ENCODE data around the gene GSTA5. TPM values are rescaled to one million over a fixed set of nuclear protein-coding genes. Genes with fewer than 3 reads are reported as not detected.
"Not testable (repeated sequence)": the region's sequence is repeated elsewhere in the genome, so short reads cannot be mapped to it uniquely, and the experiment has no call there.

GSTA5 gene
- total RNA-seq, 4 donors from 2014 or later = not detected

DNA sequence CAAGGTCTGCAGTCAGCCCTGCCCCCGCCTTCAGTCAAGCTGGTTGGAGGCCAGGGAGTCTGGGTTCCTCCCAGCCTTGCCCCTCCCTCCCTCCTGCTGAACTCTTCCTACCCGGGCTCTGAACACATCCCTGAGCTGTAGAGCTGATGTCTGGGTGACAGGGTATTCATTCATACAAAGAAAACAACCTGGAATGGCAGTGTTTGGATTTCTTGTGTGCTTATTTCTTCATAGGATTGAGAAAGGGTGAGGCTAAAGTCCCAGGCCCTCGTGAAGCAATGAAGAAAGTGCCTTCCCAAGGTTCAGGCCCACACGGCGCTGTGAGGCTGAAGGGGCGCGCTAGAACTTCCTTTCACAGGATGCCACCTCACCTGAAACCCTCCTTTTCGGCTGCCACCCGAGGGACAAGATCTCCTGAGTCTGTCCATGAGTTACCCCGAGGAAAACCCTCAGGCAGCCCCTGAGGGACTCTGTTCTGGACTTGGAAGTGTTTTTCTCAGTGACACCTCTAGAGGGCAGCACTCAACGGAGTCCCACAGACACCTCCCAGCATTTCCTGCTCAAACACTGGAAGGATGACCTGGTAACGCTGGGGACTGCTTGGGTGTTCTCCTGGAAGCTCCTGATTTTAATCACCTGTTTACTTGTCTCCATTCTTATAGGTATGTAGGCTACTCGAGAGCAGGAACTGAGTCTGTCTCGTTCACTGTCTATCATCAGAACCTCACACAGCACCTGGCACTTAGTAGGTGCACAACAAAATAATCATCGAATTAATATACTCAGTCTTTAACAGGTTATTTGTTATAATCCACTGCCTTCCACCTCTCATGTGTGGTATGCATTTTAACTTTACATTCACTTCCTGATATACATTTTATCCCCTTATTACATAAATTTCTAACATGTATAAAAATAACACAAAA lies 25.2 kb downstream of the GSTA5 start:
- peak; percentile 52 for DNase-seq
- intact Hi-C loops (cut with DNase I; ENCODE audit: low total_unique reads) = no loop called here
- in situ Hi-C loops (cut with MboI; ENCODE audit: low pct_ligation_motif_present in 1 of 4, low pct_unique_long_range_greater_than_20kb in 1 of 4, low sequenced_read_pairs in 3 of 4) = no loop called here
- TF ChIP-seq, protein P1, sequence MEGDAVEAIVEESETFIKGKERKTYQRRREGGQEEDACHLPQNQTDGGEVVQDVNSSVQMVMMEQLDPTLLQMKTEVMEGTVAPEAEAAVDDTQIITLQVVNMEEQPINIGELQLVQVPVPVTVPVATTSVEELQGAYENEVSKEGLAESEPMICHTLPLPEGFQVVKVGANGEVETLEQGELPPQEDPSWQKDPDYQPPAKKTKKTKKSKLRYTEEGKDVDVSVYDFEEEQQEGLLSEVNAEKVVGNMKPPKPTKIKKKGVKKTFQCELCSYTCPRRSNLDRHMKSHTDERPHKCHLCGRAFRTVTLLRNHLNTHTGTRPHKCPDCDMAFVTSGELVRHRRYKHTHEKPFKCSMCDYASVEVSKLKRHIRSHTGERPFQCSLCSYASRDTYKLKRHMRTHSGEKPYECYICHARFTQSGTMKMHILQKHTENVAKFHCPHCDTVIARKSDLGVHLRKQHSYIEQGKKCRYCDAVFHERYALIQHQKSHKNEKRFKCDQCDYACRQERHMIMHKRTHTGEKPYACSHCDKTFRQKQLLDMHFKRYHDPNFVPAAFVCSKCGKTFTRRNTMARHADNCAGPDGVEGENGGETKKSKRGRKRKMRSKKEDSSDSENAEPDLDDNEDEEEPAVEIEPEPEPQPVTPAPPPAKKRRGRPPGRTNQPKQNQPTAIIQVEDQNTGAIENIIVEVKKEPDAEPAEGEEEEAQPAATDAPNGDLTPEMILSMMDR (IDR thresholded peaks at IDR 0.05) = peak; percentile 54 to 69 (median 60)
- TF ChIP-seq POLR2AphosphoS5 (IDR thresholded peaks at IDR 0.05) = no peak
- Histone ChIP-seq H3K27me3 (no peaks in the 10 kb centered on the region), H3K9me3 (no peaks in the 10 kb centered on the region), H3K36me3 (no peaks in the 10 kb centered on the region), H3K4me1 (no peaks in the 10 kb centered on the region), H3K27ac (no peak overlapping the region), H3K4me3 (no peak overlapping the region)
- 32 to 33% methylated on average over 7 to 15 of the region's 15 CpGs for WGBS, 2 donors (ENCODE audit: low coverage in 1 of 2)

DNA sequence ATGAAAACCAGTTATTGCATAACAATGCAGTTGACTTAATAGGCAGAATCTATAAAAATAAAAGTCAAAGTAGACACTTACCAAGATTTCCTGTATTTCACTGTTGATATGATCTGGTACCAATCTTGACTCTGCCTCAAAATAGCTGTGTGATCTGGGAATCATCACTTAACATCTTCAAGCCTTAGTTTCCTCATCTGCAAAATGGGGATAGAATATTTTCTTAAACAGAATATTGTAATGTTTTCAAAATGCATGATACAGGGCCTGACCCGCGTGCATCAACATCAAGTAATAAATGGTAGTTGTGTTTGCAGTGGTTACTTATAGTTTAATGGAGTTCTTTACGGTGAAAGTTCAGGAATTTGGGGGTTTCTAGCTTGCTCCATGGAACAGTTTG lies 26.1 kb downstream of the GSTA5 start:
- DNase-seq; intact Hi-C loops (cut with DNase I; ENCODE audit: low total_unique reads); in situ Hi-C loops (cut with MboI; ENCODE audit: low pct_ligation_motif_present in 1 of 4, low pct_unique_long_range_greater_than_20kb in 1 of 4, low sequenced_read_pairs in 3 of 4); H3K4me3 ChIP-seq; H3K36me3 ChIP-seq; H3K27me3 ChIP-seq; H3K27ac ChIP-seq; H3K9me3 ChIP-seq; H3K4me1 ChIP-seq: not testable (repeated sequence)
- 80 to 88% methylated on average over 2 to 3 of the region's 3 CpGs for WGBS, 2 donors (ENCODE audit: low coverage in 1 of 2)

DNA sequence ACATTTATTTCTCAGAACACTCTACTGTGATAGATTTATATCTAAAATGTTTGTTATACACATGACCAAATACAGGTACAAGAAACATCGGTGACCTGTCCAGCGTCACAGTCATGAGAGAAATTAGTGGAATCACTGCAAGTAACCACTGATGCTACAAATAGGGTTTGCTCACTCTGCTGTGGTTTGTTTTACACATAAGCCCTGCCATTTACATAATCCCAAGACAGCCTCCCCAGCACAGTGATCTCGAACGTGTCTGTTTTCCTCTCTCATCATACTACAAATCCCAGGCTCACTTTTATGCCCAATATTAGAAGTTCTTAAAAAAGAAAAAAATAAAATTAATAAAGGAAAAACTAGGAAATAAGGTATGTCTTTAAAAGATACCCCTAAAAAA lies 30.8 kb downstream of the GSTA5 start:
- DNase-seq; H3K27me3 ChIP-seq; in situ Hi-C loops (cut with MboI; ENCODE audit: low pct_ligation_motif_present in 1 of 4, low pct_unique_long_range_greater_than_20kb in 1 of 4, low sequenced_read_pairs in 3 of 4); H3K4me1 ChIP-seq; H3K4me3 ChIP-seq; H3K36me3 ChIP-seq; H3K27ac ChIP-seq; H3K9me3 ChIP-seq; intact Hi-C loops (cut with DNase I; ENCODE audit: low total_unique reads): not testable (repeated sequence)
- 63 to 79% methylated on average over 4 of the region's 4 CpGs for WGBS, 2 donors (ENCODE audit: low coverage in 1 of 2)

DNA sequence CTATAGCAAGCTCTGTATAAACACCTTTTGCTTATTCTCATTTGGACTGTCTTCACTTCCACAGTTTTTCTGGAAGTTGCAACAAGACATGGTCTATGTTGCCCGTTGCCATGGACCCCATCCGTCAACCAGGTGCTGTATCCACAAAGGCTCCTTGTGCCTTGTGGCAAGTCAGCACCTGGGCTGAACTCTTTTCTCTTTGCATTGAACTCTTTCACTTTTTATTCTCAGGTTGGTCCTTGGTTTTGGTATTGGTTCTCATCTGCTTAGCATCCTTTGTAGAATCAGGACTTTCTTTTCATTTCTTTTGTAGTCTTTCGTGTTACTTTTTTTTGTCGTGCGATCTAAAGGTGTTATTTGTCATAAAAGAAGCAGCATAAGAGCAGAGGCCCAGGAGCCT lies 32.0 kb downstream of the GSTA5 start:
- no peak for TF ChIP-seq POLR2AphosphoS5 (IDR thresholded peaks at IDR 0.05)
- TF ChIP-seq EP300 (IDR thresholded peaks at IDR 0.05; ENCODE audit: low read depth) = no peak
- no peak for TF ChIP-seq POLR2A (IDR thresholded peaks at IDR 0.05)
- TF ChIP-seq, protein P1 (IDR thresholded peaks at IDR 0.05) = no peak
- Histone ChIP-seq H3K9me3 (no peaks in the 10 kb centered on the region), H3K27me3 (no peaks in the 10 kb centered on the region), H3K36me3 (no peaks in the 10 kb centered on the region), H3K4me3 (no peak overlapping the region), H3K27ac (no peak overlapping the region), H3K4me1 (no peaks in the 10 kb centered on the region)
- intact Hi-C loops (cut with DNase I; ENCODE audit: low total_unique reads) (no loop called here), in situ Hi-C loops (cut with MboI; ENCODE audit: low pct_ligation_motif_present in 1 of 4, low pct_unique_long_range_greater_than_20kb in 1 of 4, low sequenced_read_pairs in 3 of 4) (no loop called here)
- 84 to 87% methylated on average over 5 of the region's 5 CpGs for WGBS, 2 donors (ENCODE audit: low coverage in 1 of 2)
- no peak for DNase-seq

DNA sequence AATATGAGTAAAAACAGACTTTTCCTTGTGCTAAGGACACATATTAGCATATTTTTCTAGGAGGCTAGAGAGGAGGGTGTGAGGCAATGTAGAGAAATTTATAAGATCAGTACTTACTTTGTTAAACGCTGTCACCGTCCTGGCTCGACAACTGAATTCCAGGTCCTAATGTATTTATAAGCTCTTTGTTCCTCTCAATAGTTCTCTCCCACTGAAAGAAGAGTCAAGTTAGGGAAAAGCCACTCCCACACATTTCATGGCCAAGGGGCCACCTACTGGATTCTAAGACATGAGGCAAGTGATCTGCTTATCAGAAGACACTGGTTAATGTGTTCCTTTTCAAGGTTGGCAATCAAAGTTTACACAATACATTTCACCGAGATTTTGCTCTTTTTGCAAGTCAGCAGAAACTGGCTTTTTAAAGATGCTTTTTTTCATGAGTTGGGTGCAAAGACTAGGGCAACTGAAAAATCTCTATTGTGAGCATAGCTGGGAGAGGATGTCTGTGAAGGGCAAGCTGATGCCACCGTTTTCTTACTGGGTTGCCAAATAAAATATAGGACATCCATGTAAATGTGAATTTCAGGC lies 36.9 kb downstream of the GSTA5 start, which contains the start of gene GSTA1:
GSTA1 (minus strand) TSS at position 149 of the 588 bp plus-strand sequence. CDS start 4,549 bp downstream, outside the sequence.
- intact Hi-C loops (cut with DNase I; ENCODE audit: low total_unique reads); H3K27ac ChIP-seq; H3K36me3 ChIP-seq; in situ Hi-C loops (cut with MboI; ENCODE audit: low pct_ligation_motif_present in 1 of 4, low pct_unique_long_range_greater_than_20kb in 1 of 4, low sequenced_read_pairs in 3 of 4); H3K9me3 ChIP-seq; H3K4me1 ChIP-seq; DNase-seq; H3K27me3 ChIP-seq; H3K4me3 ChIP-seq: not testable (repeated sequence)
- 44 to 49% methylated on average over 3 to 5 of the region's 5 CpGs for WGBS, 2 donors (ENCODE audit: low coverage in 1 of 2)

All from transverse colon (tissue), 4 donors.